HCT116 (cell line): ENCODE results near the gene CUX1. TPM values are rescaled to one million over a fixed set of nuclear protein-coding genes. Genes with fewer than 3 reads are reported as not detected.

ENCODE experiments used
- ATAC-seq: fragments of 200-7000 bp; cut with Tn5 transposase; 2 replicates; pipeline ENCODE4 v1.9.1; 2020; ENCODE audit warnings: mild to moderate bottlenecking, moderate library complexity
- BruUV-seq: library from RNA; stranded (reverse); fragments of 400-500 nt; replicated peaks from 2 replicates; lab custom pipeline; 2021; lab: Mats Ljungman, UMichigan
- CTCF ChIA-PET: fragments of 300-600 bp; sonication (Branson Sonifier 250); formaldehyde crosslinking; loops from one replicate; lab custom pipeline; 2021; ENCODE audit warnings: antibody characterized with exemption; lab: Charles Lee
- POLR2A ChIA-PET: fragments of 300-600, 350-600 bp; sonication (Branson Sonifier 250); formaldehyde crosslinking; loops from one replicate; lab custom pipeline; 2021; ENCODE audit warnings: antibody characterized with exemption; lab: Charles Lee
- RAD21 ChIA-PET, 2 experiments: fragments of 300-600 bp; sonication (Branson Sonifier 250); formaldehyde crosslinking; loops; one replicate each; lab custom pipeline; 2023; ENCODE audit warnings: low total read pairs in 2 of 2; ENCODE audit not compliant: uncharacterized antibody in 2 of 2, unreplicated experiment in 2 of 2, low non-redundant PET in 1 of 2; lab: Charles Lee
- DNase-seq: peaks from one replicate; pipeline ENCODE4 v3.0.0-alpha.2; 2010; ENCODE audit warnings: low read depth, low spot score
- H2AFZ ChIP-seq: fragments of 200-600 bp; shearing (Covaris generic), sonication (generic); 2 replicates; pipeline ENCODE4 v1.6.1; 2017; ENCODE audit warnings: low read depth, mixed run types, mixed read lengths, antibody characterized with exemption, low read length; ENCODE audit not compliant: poor library complexity, severe bottlenecking
- H3K27ac ChIP-seq: 2 replicates; pipeline ENCODE4 v1.5.1; 2012; ENCODE audit warnings: low read depth, low read length
- H3K27me3 ChIP-seq: fragments of 200-600 bp; sonication (generic); 2 replicates; pipeline ENCODE4 v1.6.1; 2016; ENCODE audit warnings: mixed run types, low read length, mixed read lengths; ENCODE audit not compliant: insufficient read depth
- H3K36me3 ChIP-seq, 2 experiments: fragments of 200-500 bp in 1 of 2; fragments of 200-600 bp in 1 of 2; sonication (Bioruptor generic) in 1 of 2; sonication (generic) in 1 of 2; 2 replicates each; pipeline versions ENCODE4 v1.5.1 to v1.6.1; 2014 to 2016; ENCODE audit warnings: low read length in 2 of 2, inconsistent platforms in 1 of 2, mixed read lengths in 1 of 2, mixed run types in 1 of 2; ENCODE audit not compliant: insufficient read depth in 2 of 2, control insufficient read depth in 1 of 2
- H3K4me1 ChIP-seq, 2 experiments: fragments of 200-600 bp in 1 of 2; sonication (generic) in 1 of 2; 2 replicates each; pipeline versions ENCODE4 v1.5.1 to v1.6.1; 2012 to 2017; ENCODE audit warnings: low read length in 2 of 2, inconsistent platforms in 1 of 2, mild to moderate bottlenecking in 1 of 2, mixed read lengths in 1 of 2, mixed run types in 1 of 2, moderate library complexity in 1 of 2; ENCODE audit not compliant: insufficient read depth in 2 of 2, control insufficient read depth in 1 of 2
- H3K4me2 ChIP-seq: fragments of 200-600 bp; sonication (generic); 2 replicates; pipeline ENCODE4 v1.6.1; 2017; ENCODE audit warnings: mixed run types, low read length, mixed read lengths
- H3K4me3 ChIP-seq, 2 experiments: fragments of 200-600 bp in 1 of 2; sonication (generic) in 1 of 2; replicated peaks in 1 of 2; 2 replicates each; pipeline ENCODE4 v1.5.1; 2011 to 2016; ENCODE audit warnings: low read length in 2 of 2, control low read depth in 1 of 2, low read depth in 1 of 2, mild to moderate bottlenecking in 1 of 2, mixed read lengths in 1 of 2, mixed run types in 1 of 2
- H3K79me2 ChIP-seq: fragments of 200-600 bp; sonication (generic); 2 replicates; pipeline ENCODE4 v1.6.1; 2017; ENCODE audit warnings: mild to moderate bottlenecking, mixed run types, low read length, moderate library complexity, mixed read lengths; ENCODE audit not compliant: insufficient read depth
- H3K9ac ChIP-seq: fragments of 200-600 bp; sonication (generic); 2 replicates; pipeline ENCODE4 v1.6.1; 2016; ENCODE audit warnings: low read length, mixed read lengths
- H3K9me2 ChIP-seq: fragments of 200-600 bp; sonication (generic), shearing (Covaris generic); 2 replicates; pipeline ENCODE4 v1.6.1; 2017; ENCODE audit warnings: mixed run types, mild to moderate bottlenecking, moderate library complexity; ENCODE audit not compliant: insufficient read depth
- H3K9me3 ChIP-seq, 2 experiments: fragments of 200-500 bp in 1 of 2; fragments of 200-600 bp in 1 of 2; sonication (Bioruptor generic) in 1 of 2; sonication (generic) in 1 of 2; 2 replicates each; pipeline ENCODE4 v1.6.1; 2014 to 2017; ENCODE audit warnings: low read length in 2 of 2, mixed read lengths in 2 of 2, inconsistent platforms in 1 of 2, low read depth in 1 of 2, mild to moderate bottlenecking in 1 of 2, mixed run types in 1 of 2, moderate library complexity in 1 of 2; ENCODE audit not compliant: control insufficient read depth in 1 of 2, insufficient read depth in 1 of 2
- H4K20me1 ChIP-seq: fragments of 200-600 bp; sonication (generic), shearing (Covaris generic); 2 replicates; pipeline ENCODE4 v1.6.1; 2017; ENCODE audit warnings: mixed run types, mild to moderate bottlenecking, moderate library complexity; ENCODE audit not compliant: insufficient read depth
- ATF3 ChIP-seq: IDR thresholded peaks from 2 replicates; pipeline ENCODE4 v1.6.1; 2012
- CEBPB ChIP-seq: IDR thresholded peaks from 2 replicates; pipeline ENCODE4 v1.6.1; 2012; ENCODE audit warnings: low read depth
- EGR1 ChIP-seq: IDR thresholded peaks from 2 replicates; pipeline ENCODE4 v1.6.1; 2012; ENCODE audit warnings: low read depth
- JUND ChIP-seq: IDR thresholded peaks from 2 replicates; pipeline ENCODE4 v1.6.1; 2012
- POLR2A ChIP-seq: IDR thresholded peaks from 2 replicates; pipeline ENCODE4 v1.7.0; 2011; ENCODE audit warnings: borderline replicate concordance; ENCODE audit not compliant: insufficient read depth, insufficient read length; ENCODE audit errors: extremely low read depth
- RAD21 ChIP-seq: IDR thresholded peaks from 2 replicates; pipeline ENCODE4 v1.6.1; 2012; ENCODE audit warnings: low read depth, mild to moderate bottlenecking
- REST ChIP-seq: IDR thresholded peaks from 2 replicates; pipeline ENCODE4 v1.6.1; 2012; ENCODE audit warnings: low read depth
- SIN3A ChIP-seq: IDR thresholded peaks from 2 replicates; pipeline ENCODE4 v1.6.1; 2012; ENCODE audit warnings: low read depth
- TCF7L2 ChIP-seq: IDR thresholded peaks from 2 replicates; pipeline ENCODE4 v1.7.0; 2011; ENCODE audit warnings: borderline replicate concordance, inconsistent platforms; ENCODE audit not compliant: insufficient read depth, insufficient read length; ENCODE audit errors: extremely low read depth
- ZFX ChIP-seq: fragments of 450-650 bp; IDR thresholded peaks from 2 replicates; pipeline ENCODE4 v1.6.1; 2017
- intact Hi-C: fragments of 100-400 bp; cut with micrococcal nuclease; formaldehyde crosslinking; loops from 2 replicates; pipeline ENCODE4 v1.10.0; 2022
- total RNA-seq: library from RNA; stranded (reverse); gene quantifications from one replicate; pipeline ENCODE4 v1.2.1, GENCODE V29; 2021; ENCODE audit not compliant: unreplicated experiment

CUX1 gene
- total RNA-seq, 1 experiment from 2014 or later, result 68.9 TPM

GRCh38 chr7:101971457-101971856, 154.0 kb downstream of the CUX1 start (continued):
- TF ChIP-seq TCF7L2, result no peak
- no peak for TF ChIP-seq RAD21
- no peak for TF ChIP-seq POLR2A

GRCh38 chr7:101972627-101973026, 155.2 kb downstream of the CUX1 start:
- ChIA-PET RAD21 (no interaction called here), POLR2A (no interaction called here), CTCF (no interaction called here)
- BruUV-seq, result no TSS peak
- no peaks in the 10 kb centered on the region for H3K27me3 ChIP-seq
- peaks cover 24% of the 10 kb centered on the region for H3K79me2 ChIP-seq
- no peak overlapping the region for H2AFZ ChIP-seq
- DNase-seq, result no peak
- H3K9me3 ChIP-seq, result no peaks in the 10 kb centered on the region
- no peak overlapping the region for H3K4me2 ChIP-seq
- H4K20me1 ChIP-seq, result no peaks in the 10 kb centered on the region
- no peak for ATAC-seq
- no peaks in the 10 kb centered on the region for H3K9me2 ChIP-seq
- peaks cover 0 to 4% of the 10 kb centered on the region in 2 experiments; a peak in 1 of 4 replicates for H3K4me1 ChIP-seq
- H3K36me3 ChIP-seq, result no peaks in the 10 kb centered on the region
- no peak overlapping the region for H3K9ac ChIP-seq
- TF ChIP-seq CEBPB, result no peak
- no peak for TF ChIP-seq REST
- no peak for TF ChIP-seq ZFX
- TF ChIP-seq ATF3, result no peak
- no peak for TF ChIP-seq JUND
- TF ChIP-seq EGR1, result no peak
- TF ChIP-seq SIN3A, result no peak
- no peak overlapping the region for H3K27ac ChIP-seq
- H3K4me3 ChIP-seq, result no peak overlapping the region
- intact Hi-C loops, result no loop called here
